Left renal pelvis (tissue), 4 donors: ENCODE results near the gene TSPEAR. TPM values are rescaled to one million over a fixed set of nuclear protein-coding genes. Genes with fewer than 3 reads are reported as not detected.

Experiments used
- polyA plus RNA-seq, 4 donors: library from polyadenylated mRNA; unstranded; fragments of 120-200 nt; gene quantifications; one replicate each; pipeline ENCODE4 v1.2.1, GENCODE V29; 2013; ENCODE audit not compliant: insufficient read length in 4 of 4

TSPEAR gene
- polyA plus RNA-seq, 4 donors = 0.08 to 1.1 (median 0.74) TPM

Other genes with a start within 250 kb of the TSPEAR start
- not detected for gene KRTAP10-1, start 171.4 kb downstream of the TSPEAR start, polyA plus RNA-seq
- not detected for gene KRTAP10-2, start 160.1 kb downstream of the TSPEAR start, polyA plus RNA-seq
- gene KRTAP10-3, start 152.8 kb downstream of the TSPEAR start, polyA plus RNA-seq = not detected
- not detected for gene KRTAP10-4, start 137.8 kb downstream of the TSPEAR start, polyA plus RNA-seq
- not detected for gene KRTAP10-5, start 131.0 kb downstream of the TSPEAR start, polyA plus RNA-seq
- not detected for gene KRTAP10-6, start 119.1 kb downstream of the TSPEAR start, polyA plus RNA-seq
- gene KRTAP10-7, start 111.0 kb downstream of the TSPEAR start, polyA plus RNA-seq = not detected
- not detected for gene KRTAP10-8, start 99.5 kb downstream of the TSPEAR start, polyA plus RNA-seq
- not detected for gene KRTAP10-9, start 84.5 kb downstream of the TSPEAR start, polyA plus RNA-seq
- gene KRTAP10-10, start 74.2 kb downstream of the TSPEAR start, polyA plus RNA-seq = not detected
- not detected for gene KRTAP10-11, start 65.2 kb downstream of the TSPEAR start, polyA plus RNA-seq
- gene KRTAP12-4, start 56.9 kb downstream of the TSPEAR start, polyA plus RNA-seq = not detected
- not detected for gene KRTAP12-3, start 53.6 kb downstream of the TSPEAR start, polyA plus RNA-seq
- gene KRTAP12-2, start 44.6 kb downstream of the TSPEAR start, polyA plus RNA-seq = not detected
- not detected for gene KRTAP12-1, start 29.4 kb downstream of the TSPEAR start, polyA plus RNA-seq
- not detected for gene KRTAP10-12, start 14.4 kb downstream of the TSPEAR start, polyA plus RNA-seq
- 100 to 1,000 TPM in 1 of 4 donors, 10 to 100 TPM in 3; 58.6 to 134 (median 81.8) TPM for gene UBE2G2, start 90.2 kb upstream of the TSPEAR start, polyA plus RNA-seq
- 100 to 1,000 TPM; 105 to 126 (median 111) TPM for gene SUMO3, start 106.5 kb upstream of the TSPEAR start, polyA plus RNA-seq
- gene PTTG1IP, start 162.1 kb upstream of the TSPEAR start, polyA plus RNA-seq = 100 to 1,000 TPM; 187 to 301 (median 285) TPM
- 10 to 100 TPM in 3 of 4 donors, 1 to 10 TPM in 1; 7.3 to 18.8 (median 13.6) TPM for gene ITGB2, start 209.3 kb upstream of the TSPEAR start, polyA plus RNA-seq
- gene SLX9, start 228.5 kb upstream of the TSPEAR start, polyA plus RNA-seq = 10 to 100 TPM; 10.3 to 27.6 (median 12.4) TPM